Adrenal gland (tissue), 12 donors: ENCODE data around the gene PLA2G2E. TPM values are rescaled to one million over a fixed set of nuclear protein-coding genes. Genes with fewer than 3 reads are reported as not detected.

ENCODE experiments used
- DNase-seq, 7 donors: peaks; one replicate each; pipeline ENCODE4 v3.0.0-alpha.2; 2019 to 2020
- H3K27ac ChIP-seq, 5 donors: fragments of 200-600 bp; sonication (generic) in 4 of 5; 1 replicate in 3 of 5; 2 replicates in 2 of 5; pipeline versions ENCODE4 v1.5.1 to v1.8.0; 2016 to 2020; ENCODE audit warnings: mild to moderate bottlenecking in 1 of 5
- H3K27me3 ChIP-seq: fragments of 200-600 bp; 2 replicates; pipeline ENCODE4 v1.8.0; 2021
- H3K36me3 ChIP-seq, 2 donors: fragments of 200-600 bp; replicated peaks in 1 of 2; 1 replicate in 1 of 2; 2 replicates in 1 of 2; pipeline versions ENCODE4 v1.5.1 to v1.8.0; 2018 to 2022
- H3K4me1 ChIP-seq, 2 donors: fragments of 200-600 bp; replicated peaks in 1 of 2; 1 replicate in 1 of 2; 2 replicates in 1 of 2; pipeline versions ENCODE4 v1.5.1 to v1.8.0; 2018 to 2021
- H3K4me3 ChIP-seq, 4 donors: fragments of 200-600 bp; sonication (generic) in 3 of 4; one replicate each; pipeline ENCODE4 v1.5.1; 2016 to 2018
- H3K9me3 ChIP-seq, 3 donors: fragments of 200-600 bp; sonication (generic) in 1 of 3; replicated peaks in 1 of 3; 1 replicate in 2 of 3; 2 replicates in 1 of 3; pipeline versions ENCODE4 v1.5.1 to v1.8.0; 2016 to 2021
- POLR2A ChIP-seq, 2 donors: fragments of 450-650 bp; IDR thresholded peaks; one replicate each; pipeline ENCODE4 v1.6.1; 2017; ENCODE audit warnings: antibody characterized with exemption in 2 of 2, mild to moderate bottlenecking in 2 of 2, moderate library complexity in 1 of 2
- WGBS, 4 donors: extraction: QIAGEN DNeasy Blood & Tissue Kit in 2 of 4; methylation state at CpG; one replicate each; pipeline versions ENCODE4 v1.1.5 to v1.1.7; 2013 to 2017; 5-methylcytosine and 5-hydroxymethylcytosine counted together
- intact Hi-C, 2 donors: fragments of 100-400 bp; cut with DNase I; formaldehyde crosslinking; loops; one replicate each; pipeline versions ENCODE4 v1.14.1 to v1.15.0; 2022 to 2023
- polyA plus RNA-seq, 3 donors: library from polyadenylated mRNA; stranded (reverse); fragments of 200-250 nt in 2 of 3; fragments of 350-450 nt in 1 of 3; fragmentation: Illumina TruSeq in 1 of 3; extraction: RNeasy Lipid Tissue Mini Kit (QIAGEN cat#74804) in 1 of 3; gene quantifications; one replicate each; pipeline ENCODE4 v1.2.3, GENCODE V29; 2013 to 2014
- total RNA-seq, 9 donors: library from RNA; depleted of rRNA in 4 of 9; stranded (reverse); fragments of >200 nt in 4 of 9; fragments of 120-200 nt in 1 of 9; fragmentation: NEBNext Ultra II Directional in 1 of 9; extraction: Animal tissue kit (Norgen Biotek cat#: 25700) in 1 of 9; gene quantifications; one replicate each; pipeline versions ENCODE4 v1.1.0 to v1.2.4, GENCODE V29; 2013 to 2023
- TF ChIP-seq, protein P1 (sequence below), 6 experiments: fragments of 450-650 bp in 4 of 6; fragments of 200-600 bp in 2 of 6; sonication (generic) in 1 of 6; IDR thresholded peaks; 1 replicate in 5 of 6; 2 replicates in 1 of 6; pipeline versions ENCODE4 v1.5.1 to v1.8.0; 2016 to 2021; ENCODE audit warnings: antibody characterized with exemption in 6 of 6, mild to moderate bottlenecking in 2 of 6, moderate library complexity in 1 of 6
- donor health status: healthy with polysubstance abuse.
- donor health status: Bipolar disorder and iron deficiency.
- donor health status: DM: yes; HTN: yes; CAD: no.
- donor health status: DM: no; HTN: no; CAD: no.
- donor health status: DM: no; HTN: no; CAD: no.
- donor health status: DM: yes; HTN: yes; CAD: no.

PLA2G2E gene
- total and polyA plus RNA-seq, 12 donors = not detected

DNA sequence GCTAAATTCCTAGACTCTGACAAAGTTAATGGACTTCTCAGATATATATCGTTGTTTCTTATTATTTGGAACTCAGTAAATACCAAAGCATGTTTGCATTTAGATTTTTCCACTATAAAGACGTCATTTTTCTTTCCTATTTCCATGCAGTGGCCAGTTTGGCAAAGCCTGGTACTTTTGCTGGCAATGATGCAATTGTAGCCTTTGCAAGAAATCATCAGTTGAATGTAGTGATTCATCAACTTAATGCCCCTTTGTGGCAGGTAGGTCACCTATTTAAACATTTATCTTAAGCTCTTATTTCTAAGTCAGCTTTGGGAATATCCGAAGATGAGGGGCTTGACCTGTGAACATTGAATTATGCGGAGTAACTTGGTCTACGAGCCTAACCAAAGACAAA is 29.2 kb downstream of the PLA2G2E start:
- peaks cover 0 to 25% of the 10 kb centered on the region in 2 donors for H3K4me1 ChIP-seq
- H3K27ac ChIP-seq = peak overlapping the region in 2 of 5 donors; percentile 4 to 65
- no peaks in the 10 kb centered on the region for H3K27me3 ChIP-seq
- H3K4me3 ChIP-seq = no peak overlapping the region
- intact Hi-C loops = no loop called here
- TF ChIP-seq, protein P1, sequence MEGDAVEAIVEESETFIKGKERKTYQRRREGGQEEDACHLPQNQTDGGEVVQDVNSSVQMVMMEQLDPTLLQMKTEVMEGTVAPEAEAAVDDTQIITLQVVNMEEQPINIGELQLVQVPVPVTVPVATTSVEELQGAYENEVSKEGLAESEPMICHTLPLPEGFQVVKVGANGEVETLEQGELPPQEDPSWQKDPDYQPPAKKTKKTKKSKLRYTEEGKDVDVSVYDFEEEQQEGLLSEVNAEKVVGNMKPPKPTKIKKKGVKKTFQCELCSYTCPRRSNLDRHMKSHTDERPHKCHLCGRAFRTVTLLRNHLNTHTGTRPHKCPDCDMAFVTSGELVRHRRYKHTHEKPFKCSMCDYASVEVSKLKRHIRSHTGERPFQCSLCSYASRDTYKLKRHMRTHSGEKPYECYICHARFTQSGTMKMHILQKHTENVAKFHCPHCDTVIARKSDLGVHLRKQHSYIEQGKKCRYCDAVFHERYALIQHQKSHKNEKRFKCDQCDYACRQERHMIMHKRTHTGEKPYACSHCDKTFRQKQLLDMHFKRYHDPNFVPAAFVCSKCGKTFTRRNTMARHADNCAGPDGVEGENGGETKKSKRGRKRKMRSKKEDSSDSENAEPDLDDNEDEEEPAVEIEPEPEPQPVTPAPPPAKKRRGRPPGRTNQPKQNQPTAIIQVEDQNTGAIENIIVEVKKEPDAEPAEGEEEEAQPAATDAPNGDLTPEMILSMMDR (IDR thresholded peaks at IDR 0.05) = no peak
- TF ChIP-seq POLR2A (IDR thresholded peaks at IDR 0.05) = no peak
- DNase-seq = peak in 2 of 7 donors; percentile 30 to 32
- WGBS, 4 donors = 65 to 71% (median 66%) methylated on average over 5 of the region's 5 CpGs
- H3K9me3 ChIP-seq = no peaks in the 10 kb centered on the region
- peaks cover 0 to 41% of the 10 kb centered on the region in 2 donors for H3K36me3 ChIP-seq

DNA sequence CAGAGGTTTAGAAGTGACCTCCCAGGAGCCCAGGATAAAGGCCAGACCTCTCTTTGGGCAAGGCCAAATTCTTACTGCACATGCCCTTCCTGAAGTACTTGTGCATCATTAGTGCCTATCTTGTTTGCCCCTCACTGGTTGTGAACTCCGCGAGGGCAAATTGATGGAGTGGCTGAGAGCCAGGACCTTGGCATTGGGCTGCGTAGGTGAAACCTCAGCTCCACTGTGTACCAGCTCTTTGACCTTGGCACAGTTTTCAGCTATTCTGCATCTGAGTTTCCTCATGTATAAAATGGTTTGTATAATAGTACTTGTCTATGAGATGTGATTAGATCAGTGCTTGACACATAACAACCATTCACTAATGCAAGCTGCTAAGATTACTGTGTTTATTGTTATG is 29.7 kb downstream of the PLA2G2E start:
- WGBS, 4 donors = 37 to 51% (median 43%) methylated on average over 3 of the region's 3 CpGs
- peak in 6 of 7 donors; percentile 39 to 69 (median 55) for DNase-seq
- no peak for TF ChIP-seq POLR2A (IDR thresholded peaks at IDR 0.05)
- TF ChIP-seq, protein P1 (IDR thresholded peaks at IDR 0.05) = no peak
- Histone ChIP-seq H3K36me3 (peaks cover 0 to 36% of the 10 kb centered on the region in 2 donors), H3K27ac (peak overlapping the region in 2 of 5 donors; percentile 4 to 65), H3K27me3 (no peaks in the 10 kb centered on the region), H3K4me1 (peaks cover 0 to 25% of the 10 kb centered on the region in 2 donors), H3K9me3 (no peaks in the 10 kb centered on the region), H3K4me3 (no peak overlapping the region)
- intact Hi-C loops = no loop called here

DNA sequence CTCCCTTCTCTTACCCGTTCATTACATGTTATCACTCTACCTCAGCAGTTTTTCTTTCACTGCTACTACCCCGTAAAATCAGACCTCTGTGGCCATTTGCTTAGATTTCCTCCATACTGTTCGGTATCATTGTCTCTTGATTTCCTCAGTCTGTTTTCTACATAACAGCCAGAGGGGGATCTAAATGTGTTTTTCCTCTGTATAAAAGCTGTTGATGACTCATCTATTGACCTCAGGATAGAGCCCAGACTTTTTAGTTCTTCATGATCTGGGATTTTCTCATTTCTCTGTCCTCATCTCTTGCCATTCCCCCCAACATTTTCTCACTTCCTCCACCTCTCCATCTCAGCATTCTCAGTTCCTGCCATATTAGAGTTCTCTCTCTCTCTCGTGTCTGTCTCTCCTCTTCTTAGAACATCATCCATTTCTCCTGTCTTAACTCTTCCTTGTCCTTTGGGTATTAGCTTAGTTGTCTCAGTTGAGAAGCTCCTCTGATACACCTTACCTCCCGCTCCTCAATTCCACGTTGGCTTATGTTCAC is 30.7 kb downstream of the PLA2G2E start:
- Histone ChIP-seq H3K4me3 (no peak overlapping the region), H3K36me3 (peaks cover 0 to 30% of the 10 kb centered on the region in 2 donors), H3K4me1 (peaks cover 0 to 25% of the 10 kb centered on the region in 2 donors), H3K9me3 (no peaks in the 10 kb centered on the region), H3K27me3 (no peaks in the 10 kb centered on the region), H3K27ac (peak overlapping the region in 1 of 5 donors; percentile 65)
- 76 to 82% (median 78%) methylated on average over 6 of the region's 6 CpGs for WGBS, 4 donors
- TF ChIP-seq, protein P1 (IDR thresholded peaks at IDR 0.05) = no peak
- TF ChIP-seq POLR2A (IDR thresholded peaks at IDR 0.05) = no peak
- intact Hi-C loops = no loop called here
- no peak for DNase-seq

DNA sequence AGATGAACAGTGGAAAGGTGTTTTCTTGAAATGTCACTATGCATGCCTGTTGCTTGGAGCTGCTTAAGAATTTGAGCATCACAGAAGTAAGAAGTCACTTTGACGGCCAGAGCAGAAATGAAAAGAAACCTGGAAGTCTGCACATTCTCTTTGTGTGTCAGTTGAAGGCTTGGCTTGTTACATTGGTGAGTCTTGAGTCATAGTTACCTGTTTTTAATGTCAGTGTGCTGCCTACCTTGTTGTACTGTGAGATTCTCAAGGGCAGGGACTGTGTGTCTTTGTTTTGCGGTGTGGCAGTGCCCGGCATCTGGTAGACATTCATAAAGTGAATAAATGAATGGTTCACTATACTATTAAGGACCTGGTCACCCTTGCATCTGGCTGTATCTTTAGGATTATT is 31.3 kb downstream of the PLA2G2E start:
- H3K36me3 ChIP-seq = peaks cover 0 to 25% of the 10 kb centered on the region in 2 donors

More for the DNA sequence above, 31.3 kb downstream of the PLA2G2E start:
- intact Hi-C loops = no loop called here
- H3K27ac ChIP-seq = peak overlapping the region in 1 of 5 donors; percentile 65
- no peak for DNase-seq
- H3K27me3 ChIP-seq = no peaks in the 10 kb centered on the region
- TF ChIP-seq, protein P1 (IDR thresholded peaks at IDR 0.05) = no peak
- TF ChIP-seq POLR2A (IDR thresholded peaks at IDR 0.05) = no peak
- H3K4me3 ChIP-seq = no peak overlapping the region
- H3K9me3 ChIP-seq = no peaks in the 10 kb centered on the region
- WGBS, 4 donors = 92 to 96% (median 94%) methylated on average over 3 of the region's 3 CpGs
- peaks cover 0 to 25% of the 10 kb centered on the region in 2 donors for H3K4me1 ChIP-seq
